ENCODE measurements around the gene TTF1. TPM values are rescaled to one million over a fixed set of nuclear protein-coding genes. Genes with fewer than 3 reads are reported as not detected.

The TTF1 gene
- total RNA-seq, 1 donor, result 8.3 TPM

GRCh38 chr9:132415181-132415580, 8.5 kb upstream of the TTF1 start:
- DNase-seq (ENCODE audit: insufficient read length, low spot score, missing footprints), result no peak
- H3K4me2 ChIP-seq (ENCODE audit: insufficient read depth, low read length), result peak overlapping the region; percentile 67
- peaks cover 8% of the 10 kb centered on the region for H3K4me1 ChIP-seq (ENCODE audit: insufficient read depth, low read length)
- no peaks in the 10 kb centered on the region for H3K36me3 ChIP-seq (ENCODE audit: insufficient read depth, low read length)
- H2AFZ ChIP-seq (ENCODE audit: low read length), result peak overlapping the region; percentile 20
- no peaks in the 10 kb centered on the region for H4K20me1 ChIP-seq (ENCODE audit: insufficient read depth, low read length)
- H3K9me3 ChIP-seq (ENCODE audit: low read depth, low read length), result no peaks in the 10 kb centered on the region
- H3K27ac ChIP-seq (ENCODE audit: low read depth, low read length), result no peak overlapping the region
- H3K79me2 ChIP-seq (ENCODE audit: insufficient read depth, low read length), result no peaks in the 10 kb centered on the region
- peaks cover 78% of the 10 kb centered on the region for H3K27me3 ChIP-seq (ENCODE audit: insufficient read depth, low read length)
- TF ChIP-seq CTCF (IDR thresholded peaks at IDR 0.05; ENCODE audit: extremely low read depth, low read depth, low read length), result no peak
- peak overlapping the region; percentile 33 for H3K4me3 ChIP-seq (ENCODE audit: insufficient read depth, low read length)

- H3K27ac ChIP-seq (ENCODE audit: low read depth, low read length), result no peak overlapping the region
- no peaks in the 10 kb centered on the region for H3K9me3 ChIP-seq (ENCODE audit: low read depth, low read length)
- no peak overlapping the region for H2AFZ ChIP-seq (ENCODE audit: low read length)
- H3K4me1 ChIP-seq (ENCODE audit: insufficient read depth, low read length), result peaks cover 10% of the 10 kb centered on the region
- peaks cover 81% of the 10 kb centered on the region for H3K27me3 ChIP-seq (ENCODE audit: insufficient read depth, low read length)
- no peak overlapping the region for H3K4me3 ChIP-seq (ENCODE audit: insufficient read depth, low read length)
- TF ChIP-seq CTCF (IDR thresholded peaks at IDR 0.05; ENCODE audit: extremely low read depth, low read depth, low read length), result no peak
- no peaks in the 10 kb centered on the region for H4K20me1 ChIP-seq (ENCODE audit: insufficient read depth, low read length)
- H3K36me3 ChIP-seq (ENCODE audit: insufficient read depth, low read length), result no peaks in the 10 kb centered on the region
- no peak for DNase-seq (ENCODE audit: insufficient read length, low spot score, missing footprints)
- no peaks in the 10 kb centered on the region for H3K79me2 ChIP-seq (ENCODE audit: insufficient read depth, low read length)
- H3K4me2 ChIP-seq (ENCODE audit: insufficient read depth, low read length), result peak overlapping the region; percentile 67
These were observed 8.1 kb upstream of the TTF1 start for GRCh38 chr9:132414731-132415130.

GRCh38 chr9:132413926-132414325, 7.3 kb upstream of the TTF1 start:
- Histone ChIP-seq H2AFZ (ENCODE audit: low read length) (no peak overlapping the region), H3K27me3 (ENCODE audit: insufficient read depth, low read length) (peaks cover 79% of the 10 kb centered on the region), H3K36me3 (ENCODE audit: insufficient read depth, low read length) (no peaks in the 10 kb centered on the region), H3K4me2 (ENCODE audit: insufficient read depth, low read length) (no peak overlapping the region), H3K9me3 (ENCODE audit: low read depth, low read length) (no peaks in the 10 kb centered on the region), H3K27ac (ENCODE audit: low read depth, low read length) (no peak overlapping the region), H4K20me1 (ENCODE audit: insufficient read depth, low read length) (no peaks in the 10 kb centered on the region), H3K4me3 (ENCODE audit: insufficient read depth, low read length) (no peak overlapping the region), H3K79me2 (ENCODE audit: insufficient read depth, low read length) (no peaks in the 10 kb centered on the region), H3K4me1 (ENCODE audit: insufficient read depth, low read length) (peaks cover 14% of the 10 kb centered on the region)
- no peak for TF ChIP-seq CTCF (IDR thresholded peaks at IDR 0.05; ENCODE audit: extremely low read depth, low read depth, low read length)
- DNase-seq (ENCODE audit: insufficient read length, low spot score, missing footprints), result no peak

GRCh38 chr9:132412089-132412488, 5.4 kb upstream of the TTF1 start:
- no peaks in the 10 kb centered on the region for H4K20me1 ChIP-seq (ENCODE audit: insufficient read depth, low read length)
- no peaks in the 10 kb centered on the region for H3K36me3 ChIP-seq (ENCODE audit: insufficient read depth, low read length)
- no peak overlapping the region for H3K27ac ChIP-seq (ENCODE audit: low read depth, low read length)
- peaks cover 62% of the 10 kb centered on the region for H3K27me3 ChIP-seq (ENCODE audit: insufficient read depth, low read length)
- no peak overlapping the region for H3K4me3 ChIP-seq (ENCODE audit: insufficient read depth, low read length)
- peaks cover 15% of the 10 kb centered on the region for H3K4me1 ChIP-seq (ENCODE audit: insufficient read depth, low read length)
- H3K79me2 ChIP-seq (ENCODE audit: insufficient read depth, low read length), result no peaks in the 10 kb centered on the region
- H3K9me3 ChIP-seq (ENCODE audit: low read depth, low read length), result no peaks in the 10 kb centered on the region
- no peak overlapping the region for H2AFZ ChIP-seq (ENCODE audit: low read length)
- DNase-seq (ENCODE audit: insufficient read length, low spot score, missing footprints), result peak; percentile 77
- peak; percentile 72 for TF ChIP-seq CTCF (IDR thresholded peaks at IDR 0.05; ENCODE audit: extremely low read depth, low read depth, low read length)
- H3K4me2 ChIP-seq (ENCODE audit: insufficient read depth, low read length), result no peak overlapping the region

All from osteoblast (primary cell).